GM19467 (cell line): ENCODE results near the gene WDR81.
"Not testable (repeated sequence)": the region's sequence is repeated elsewhere in the genome, so short reads cannot be mapped to it uniquely, and the experiment has no call there.

Source experiments
- ATAC-seq: cut with Tn5 transposase; IDR thresholded peaks from one replicate; pipeline ENCODE4 v1.9.1; 2021; ENCODE audit warnings: mild to moderate bottlenecking, moderate library complexity; ENCODE audit not compliant: unreplicated experiment

Gene WDR81

DNA sequence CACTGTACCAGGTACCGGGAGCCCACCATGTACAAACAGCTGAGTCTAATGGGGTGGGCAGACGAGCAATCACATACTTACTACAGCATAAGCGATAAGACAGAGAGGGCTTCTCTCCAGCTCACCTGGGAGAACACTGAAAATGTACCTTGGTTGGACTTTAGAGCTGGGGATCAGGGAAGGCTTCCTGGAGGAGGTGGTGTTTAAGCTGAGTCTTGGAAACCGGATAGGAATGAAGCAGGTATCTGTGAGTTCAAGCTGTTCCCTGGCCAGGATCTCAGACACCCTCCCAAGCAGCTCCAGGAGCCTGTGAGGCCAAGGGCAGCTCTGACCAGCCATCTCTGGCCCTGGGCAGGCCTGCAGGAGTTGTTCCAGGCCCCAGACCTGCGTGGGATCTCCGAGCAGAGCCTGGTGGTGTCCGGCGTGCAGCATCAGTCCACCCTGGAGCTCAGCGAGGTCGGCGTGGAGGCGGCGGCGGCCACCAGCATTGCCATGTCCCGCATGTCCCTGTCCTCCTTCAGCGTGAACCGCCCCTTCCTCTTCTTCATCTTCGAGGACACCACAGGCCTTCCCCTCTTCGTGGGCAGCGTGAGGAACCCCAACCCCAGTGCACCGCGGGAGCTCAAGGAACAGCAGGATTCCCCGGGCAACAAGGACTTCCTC is 29.4 kb downstream of the WDR81 start:
- ATAC-seq: no peak

DNA sequence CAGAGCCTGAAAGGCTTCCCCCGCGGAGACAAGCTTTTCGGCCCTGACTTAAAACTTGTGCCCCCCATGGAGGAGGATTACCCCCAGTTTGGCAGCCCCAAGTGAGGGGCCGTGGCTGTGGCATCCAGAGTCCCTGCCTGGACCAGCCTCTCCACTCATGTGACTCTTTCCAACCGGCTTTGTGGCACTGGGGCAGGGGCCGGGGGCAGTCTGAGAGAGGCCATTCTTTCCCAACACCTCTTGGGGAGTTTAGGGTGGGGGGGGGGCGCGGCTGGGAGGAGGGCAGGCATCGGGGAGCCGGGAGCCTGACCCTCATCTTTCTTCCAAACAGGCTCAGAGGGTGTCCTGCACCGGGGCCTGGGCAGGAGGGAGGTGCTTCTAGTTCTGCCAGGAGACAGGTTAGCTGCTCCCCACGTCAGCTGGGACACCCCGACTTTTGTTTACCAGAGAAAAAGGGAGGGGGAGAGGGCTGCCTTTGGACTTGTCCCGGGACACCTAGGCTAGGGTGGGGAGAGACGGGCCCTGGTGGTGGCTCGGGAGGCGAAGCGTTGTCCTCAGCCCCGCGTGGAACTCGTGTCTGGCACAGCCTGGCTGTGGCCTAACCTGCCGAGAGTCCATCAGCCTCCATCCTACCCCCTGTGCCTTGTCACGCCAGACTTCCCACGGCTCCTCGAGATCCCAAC is 30.1 kb downstream of the WDR81 start:
- no peak for ATAC-seq

DNA sequence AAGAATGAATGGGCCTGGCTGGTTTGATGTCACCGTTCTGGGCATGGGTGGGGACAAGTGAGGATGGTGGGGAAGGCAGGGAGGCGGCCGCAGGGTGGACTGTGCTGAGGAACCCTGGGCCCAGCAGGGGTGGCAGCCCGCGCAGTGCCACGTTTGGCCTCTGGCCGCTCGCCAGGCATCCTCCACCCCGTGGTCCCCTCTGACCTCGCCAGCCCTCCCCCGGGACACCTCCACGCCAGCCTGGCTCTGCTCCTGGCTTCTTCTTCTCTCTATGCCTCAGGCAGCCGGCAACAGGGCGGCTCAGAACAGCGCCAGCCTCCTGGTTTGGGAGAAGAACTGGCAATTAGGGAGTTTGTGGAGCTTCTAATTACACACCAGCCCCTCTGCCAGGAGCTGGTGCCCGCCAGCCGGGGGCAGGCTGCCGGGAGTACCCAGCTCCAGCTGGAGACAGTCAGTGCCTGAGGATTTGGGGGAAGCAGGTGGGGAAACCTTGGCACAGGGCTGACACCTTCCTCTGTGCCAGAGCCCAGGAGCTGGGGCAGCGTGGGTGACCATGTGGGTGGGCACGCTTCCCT is 30.8 kb downstream of the WDR81 start:
- no peak for ATAC-seq

GRCh38 chr17:1755827-1756262 is 31.3 kb downstream of the WDR81 start:
- ATAC-seq: no peak

- no peak for ATAC-seq
These were observed 34.3 kb downstream of the WDR81 start for GRCh38 chr17:1758807-1759206.

- no peak for ATAC-seq
These were observed 35.0 kb downstream of the WDR81 start for GRCh38 chr17:1759529-1759928.

DNA sequence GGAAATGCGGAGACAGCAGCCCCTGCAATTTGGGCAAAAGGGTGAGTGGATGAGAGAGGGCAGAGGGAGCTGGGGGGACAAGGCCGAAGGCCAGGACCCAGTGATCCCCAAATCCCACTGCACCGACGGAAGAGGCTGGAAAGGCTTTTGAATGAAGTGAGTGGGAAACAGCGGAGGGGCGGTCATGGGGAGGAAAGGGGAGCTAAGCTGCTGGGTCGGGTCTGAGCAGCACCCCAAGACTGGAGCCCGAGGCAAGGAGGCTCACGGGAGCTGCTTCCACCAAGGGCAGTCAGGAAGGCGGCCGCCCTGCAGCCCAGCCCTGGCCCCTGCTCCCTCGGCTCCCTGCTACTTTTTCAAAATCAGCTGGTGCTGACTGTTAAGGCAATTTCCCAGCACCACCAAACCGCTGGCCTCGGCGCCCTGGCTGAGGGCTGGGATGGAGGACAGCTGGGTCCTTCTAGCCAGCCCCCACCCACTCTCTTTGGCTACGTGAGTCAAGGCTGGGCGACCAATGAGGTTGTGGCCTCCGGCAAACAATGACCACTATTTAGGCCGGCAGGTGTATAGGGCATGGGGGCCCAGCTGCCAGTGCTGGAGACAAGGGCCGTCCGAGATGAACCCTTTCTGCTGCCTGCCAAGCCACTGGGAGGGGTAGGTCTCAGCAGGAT is 37.9 kb downstream of the WDR81 start:
- ATAC-seq: no peak

DNA sequence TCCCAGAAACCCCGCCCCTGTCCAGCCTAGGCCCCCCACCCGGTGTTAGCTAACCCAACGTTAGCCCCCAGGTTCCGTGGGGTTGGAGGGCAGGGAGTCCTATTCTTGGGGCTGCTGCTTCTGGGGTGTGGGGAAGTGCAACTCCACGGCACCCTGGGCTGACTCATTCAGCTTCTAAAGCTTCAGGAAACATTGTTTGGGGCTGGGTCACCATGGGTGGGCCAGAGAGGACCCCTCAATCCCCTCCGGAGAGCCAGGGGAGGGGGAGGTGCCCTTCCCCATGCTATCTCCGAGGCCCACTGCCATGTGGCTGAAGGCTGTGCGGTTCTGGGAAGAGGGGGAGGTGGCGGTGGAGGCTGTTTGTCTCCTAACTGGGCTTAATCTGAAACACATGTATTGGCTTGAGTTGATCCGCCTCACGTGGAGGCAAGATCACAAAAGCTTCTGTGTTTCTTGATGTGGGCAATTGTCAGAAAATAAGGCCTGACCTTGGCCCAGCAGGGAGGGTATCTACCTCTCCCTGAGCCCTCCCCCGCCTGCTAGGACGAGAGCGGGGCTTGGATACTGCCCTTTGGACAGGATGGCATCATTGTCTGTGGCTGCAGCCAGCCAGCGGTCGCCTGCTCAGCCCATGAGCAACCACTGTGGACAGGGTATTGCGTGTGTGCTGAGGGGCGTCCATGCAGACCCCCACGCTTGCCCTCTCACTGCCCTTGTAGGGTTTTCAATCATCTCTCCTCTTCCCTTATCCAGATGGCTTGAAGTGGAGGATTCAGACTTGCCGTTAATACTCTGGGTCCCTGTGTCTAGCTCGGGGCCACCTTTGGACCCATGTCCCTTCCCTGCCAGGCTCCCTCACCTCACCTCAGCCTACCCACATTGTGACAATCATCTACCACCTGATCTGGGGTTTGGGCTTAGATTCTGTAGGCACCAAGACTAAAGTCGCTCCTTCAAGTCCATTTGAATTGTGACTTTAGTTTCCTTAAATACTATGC is 38.7 kb downstream of the WDR81 start:
- ATAC-seq: no peak

DNA sequence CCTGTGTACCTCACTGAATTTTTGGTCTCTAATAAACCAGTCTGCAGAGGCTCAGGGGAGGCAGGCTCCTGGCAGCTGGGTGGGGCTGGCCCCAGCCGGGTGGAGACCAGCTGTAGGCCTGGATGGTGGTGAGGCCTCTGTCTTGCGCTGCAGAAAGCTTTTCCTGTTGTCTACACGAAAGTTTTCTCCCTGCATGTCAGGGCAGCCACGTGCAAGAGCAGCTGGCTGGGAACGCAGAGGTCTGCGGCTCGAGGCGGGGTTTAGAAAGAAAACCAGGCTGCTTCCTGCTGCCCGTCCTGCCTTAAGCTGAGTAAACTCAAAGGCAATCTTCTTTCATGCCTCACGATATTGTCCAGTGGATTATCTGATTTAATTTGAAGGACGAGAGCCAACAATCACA is 39.8 kb downstream of the WDR81 start:
- no peak for ATAC-seq

DNA sequence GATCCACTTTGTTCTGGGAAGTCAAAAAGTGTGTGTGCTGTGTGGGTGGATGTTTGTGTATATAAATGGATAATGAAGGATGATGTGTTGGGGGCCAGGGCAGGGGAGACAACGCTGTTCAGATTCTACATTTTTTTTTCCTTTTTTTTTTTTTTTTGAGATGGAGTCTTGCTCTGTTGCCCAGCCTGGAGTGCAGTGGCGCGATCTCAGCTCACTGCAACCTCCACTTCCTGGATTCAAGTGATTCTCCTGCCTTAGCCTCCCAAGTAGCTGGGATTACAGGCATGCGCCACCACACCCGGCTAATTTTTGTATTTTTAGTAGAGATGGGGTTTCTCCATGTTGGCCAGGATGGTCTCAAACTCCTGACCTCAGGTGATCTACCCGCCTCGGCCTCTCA is 40.2 kb downstream of the WDR81 start:
- not testable (repeated sequence) for ATAC-seq

- ATAC-seq: no peak
These were observed 41.1 kb downstream of the WDR81 start for GRCh38 chr17:1765576-1765975.

DNA sequence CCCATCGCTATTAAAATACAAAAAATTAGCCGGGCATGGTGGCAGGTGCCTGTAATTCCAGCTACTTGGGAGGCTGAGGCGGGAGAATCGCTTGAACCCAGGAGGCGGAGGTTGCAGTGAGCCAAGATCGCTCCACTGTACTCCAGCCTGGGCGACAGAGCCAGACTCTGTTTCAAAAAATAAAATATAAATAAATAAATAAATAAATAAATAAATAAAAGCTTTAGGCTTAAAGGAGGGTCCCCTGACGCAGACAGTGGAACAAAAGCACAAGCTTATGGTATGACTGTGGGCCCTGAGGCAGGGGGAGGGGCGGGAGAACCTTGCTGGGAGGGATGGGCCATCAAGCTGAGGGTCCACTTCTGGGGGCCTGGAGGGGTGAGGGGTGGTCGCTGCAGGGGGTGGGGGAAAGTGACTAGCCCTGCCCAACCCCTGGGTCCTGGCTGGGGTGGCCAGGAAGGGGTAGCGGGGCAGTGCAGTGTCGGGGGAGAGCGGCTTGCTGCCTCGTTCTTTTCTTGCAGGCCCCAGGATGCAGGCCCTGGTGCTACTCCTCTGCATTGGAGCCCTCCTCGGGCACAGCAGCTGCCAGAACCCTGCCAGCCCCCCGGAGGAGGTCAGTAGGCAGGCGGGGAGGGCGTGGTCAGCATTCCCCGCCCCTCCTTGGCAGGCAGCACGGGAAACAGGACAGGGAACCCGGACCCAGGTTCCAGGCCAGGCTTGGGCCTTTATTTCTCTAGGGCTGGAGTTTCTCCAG is 42.1 kb downstream of the WDR81 start:
- no peak for ATAC-seq

GRCh38 chr17:1767358-1767757 is 42.9 kb downstream of the WDR81 start:
- ATAC-seq: no peak

DNA sequence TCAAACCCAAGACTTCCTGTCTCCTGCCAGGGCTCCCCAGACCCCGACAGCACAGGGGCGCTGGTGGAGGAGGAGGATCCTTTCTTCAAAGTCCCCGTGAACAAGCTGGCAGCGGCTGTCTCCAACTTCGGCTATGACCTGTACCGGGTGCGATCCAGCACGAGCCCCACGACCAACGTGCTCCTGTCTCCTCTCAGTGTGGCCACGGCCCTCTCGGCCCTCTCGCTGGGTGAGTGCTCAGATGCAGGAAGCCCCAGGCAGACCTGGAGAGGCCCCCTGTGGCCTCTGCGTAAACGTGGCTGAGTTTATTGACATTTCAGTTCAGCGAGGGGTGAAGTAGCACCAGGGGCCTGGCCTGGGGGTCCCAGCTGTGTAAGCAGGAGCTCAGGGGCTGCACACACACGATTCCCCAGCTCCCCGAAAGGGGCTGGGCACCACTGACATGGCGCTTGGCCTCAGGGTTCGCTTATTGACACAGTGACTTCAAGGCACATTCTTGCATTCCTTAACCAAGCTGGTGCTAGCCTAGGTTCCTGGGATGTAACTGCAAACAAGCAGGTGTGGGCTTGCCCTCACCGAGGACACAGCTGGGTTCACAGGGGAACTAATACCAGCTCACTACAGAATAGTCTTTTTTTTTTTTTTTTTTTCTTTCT is 45.4 kb downstream of the WDR81 start:
- no peak for ATAC-seq

GRCh38 chr17:1773000-1773695 is 48.6 kb downstream of the WDR81 start:
- ATAC-seq: not testable (repeated sequence)

GRCh38 chr17:1773696-1774181 is 49.2 kb downstream of the WDR81 start:
- ATAC-seq: no peak

DNA sequence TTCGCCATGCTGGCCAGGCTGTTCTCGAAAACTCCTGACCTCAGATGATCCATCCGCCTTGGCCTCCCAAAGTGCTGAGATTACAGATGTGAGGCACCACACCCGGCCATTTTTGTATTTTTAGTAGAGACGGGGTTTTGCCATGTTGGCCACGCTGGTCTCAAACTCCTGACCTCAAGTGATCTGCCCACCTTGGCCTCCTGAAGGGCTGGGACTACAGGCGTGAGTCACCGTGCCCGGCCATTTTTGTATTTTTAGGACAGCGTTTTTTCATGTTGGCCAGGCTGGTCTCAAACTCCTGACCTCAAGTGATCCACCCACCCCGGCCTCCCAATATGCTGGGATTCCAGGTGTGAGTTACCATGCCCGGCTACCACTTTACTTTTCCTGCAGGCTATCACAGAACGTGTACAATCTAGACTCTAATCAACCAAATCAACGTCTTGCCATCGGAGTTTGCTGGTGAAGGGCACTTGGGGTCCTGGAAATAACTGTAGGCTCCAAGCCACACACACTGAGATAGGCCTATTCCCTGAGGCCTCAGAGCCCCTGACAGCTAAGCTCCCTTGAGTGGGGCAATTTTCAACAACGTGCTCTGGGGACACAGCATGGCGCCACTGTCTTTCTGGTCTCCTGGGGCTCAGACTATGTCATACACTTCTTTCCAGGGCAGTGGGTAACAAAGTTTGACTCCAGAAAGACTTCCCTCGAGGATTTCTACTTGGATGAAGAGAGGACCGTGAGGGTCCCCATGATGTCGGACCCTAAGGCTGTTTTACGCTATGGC is 50.1 kb downstream of the WDR81 start:
- ATAC-seq: no peak

DNA sequence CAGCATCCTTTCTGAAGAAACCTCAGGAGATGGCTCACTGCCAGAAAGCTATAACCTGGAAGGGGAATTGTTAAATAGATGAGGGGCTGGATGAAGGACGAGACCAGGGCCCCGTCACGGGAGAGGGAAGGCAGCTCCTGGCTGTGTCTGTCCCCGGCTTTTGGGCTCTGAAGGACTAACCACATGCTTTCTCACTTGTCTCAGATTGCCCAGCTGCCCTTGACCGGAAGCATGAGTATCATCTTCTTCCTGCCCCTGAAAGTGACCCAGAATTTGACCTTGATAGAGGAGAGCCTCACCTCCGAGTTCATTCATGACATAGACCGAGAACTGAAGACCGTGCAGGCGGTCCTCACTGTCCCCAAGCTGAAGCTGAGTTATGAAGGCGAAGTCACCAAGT is 51.8 kb downstream of the WDR81 start:
- no peak for ATAC-seq
